HepG2 (cell line): ENCODE measurements around the gene GLUL. TPM values are rescaled to one million over a fixed set of nuclear protein-coding genes. Genes with fewer than 3 reads are reported as not detected.
A peak's percentile ranks its signal among the peaks of the same experiment; 100 is the strongest.

Experiments used
- FOXK1 ChIP-seq: sonication (generic); formaldehyde crosslinking; IDR thresholded peaks from 2 replicates; pipeline ENCODE4 v1.4.0; 2020; ENCODE audit warnings: low read depth, missing genetic modification reagents, borderline replicate concordance
- NFKB2 ChIP-seq: sonication (generic); formaldehyde crosslinking; IDR thresholded peaks from 2 replicates; pipeline ENCODE4 v1.4.0; 2020; ENCODE audit warnings: missing genetic modification reagents, borderline replicate concordance
- RARA ChIP-seq: IDR thresholded peaks from 2 replicates; pipeline ENCODE4 v1.6.1; 2016; ENCODE audit warnings: missing genetic modification reagents, missing compliant biosample characterization
- SAP130 ChIP-seq: IDR thresholded peaks from 2 replicates; pipeline ENCODE4 v1.6.1; 2016; ENCODE audit warnings: low read depth
- STAT6 ChIP-seq: sonication (generic); formaldehyde crosslinking; IDR thresholded peaks from 2 replicates; pipeline ENCODE4 v1.4.0; 2020; ENCODE audit warnings: missing genetic modification reagents, mild to moderate bottlenecking, borderline replicate concordance
- TEAD3 ChIP-seq: optimal IDR thresholded peaks from 2 replicates; pipeline ENCODE3; 2016; ENCODE audit warnings: borderline replicate concordance
- polyA plus RNA-seq, 8 experiments: library from polyadenylated mRNA; depleted of rRNA in 3 of 8; stranded (reverse) in 7 of 8; unstranded in 1 of 8; fragments of >200 nt; fragmentation: Illumina TruSeq in 4 of 8; extraction: Trizol in 4 of 8; gene quantifications; 2 replicates each; pipeline versions ENCODE4 v1.2.1 to v1.2.3, GENCODE V29; 2011 to 2016; ENCODE audit warnings: low read depth in 4 of 8, missing spikeins in 1 of 8, mixed read lengths in 1 of 8; ENCODE audit not compliant: insufficient read depth in 1 of 8
- total RNA-seq, 5 experiments: library from RNA; depleted of rRNA; stranded (reverse); fragments of >200 nt; fragmentation: Illumina TruSeq; extraction: Trizol; gene quantifications; 2 replicates each; pipeline ENCODE4 v1.2.3, GENCODE V29; 2016; ENCODE audit warnings: low read depth in 1 of 5
- TF ChIP-seq, protein P1 (sequence below): sonication (generic); formaldehyde crosslinking; IDR thresholded peaks from 2 replicates; pipeline ENCODE4 v1.4.0; 2020; ENCODE audit warnings: missing genetic modification reagents

The GLUL gene
- total and polyA plus RNA-seq, 2 of the 13 experiments (the other 11 are each of a cell fraction or from before 2014, with no cell fraction given): 423 to 827 TPM

DNA sequence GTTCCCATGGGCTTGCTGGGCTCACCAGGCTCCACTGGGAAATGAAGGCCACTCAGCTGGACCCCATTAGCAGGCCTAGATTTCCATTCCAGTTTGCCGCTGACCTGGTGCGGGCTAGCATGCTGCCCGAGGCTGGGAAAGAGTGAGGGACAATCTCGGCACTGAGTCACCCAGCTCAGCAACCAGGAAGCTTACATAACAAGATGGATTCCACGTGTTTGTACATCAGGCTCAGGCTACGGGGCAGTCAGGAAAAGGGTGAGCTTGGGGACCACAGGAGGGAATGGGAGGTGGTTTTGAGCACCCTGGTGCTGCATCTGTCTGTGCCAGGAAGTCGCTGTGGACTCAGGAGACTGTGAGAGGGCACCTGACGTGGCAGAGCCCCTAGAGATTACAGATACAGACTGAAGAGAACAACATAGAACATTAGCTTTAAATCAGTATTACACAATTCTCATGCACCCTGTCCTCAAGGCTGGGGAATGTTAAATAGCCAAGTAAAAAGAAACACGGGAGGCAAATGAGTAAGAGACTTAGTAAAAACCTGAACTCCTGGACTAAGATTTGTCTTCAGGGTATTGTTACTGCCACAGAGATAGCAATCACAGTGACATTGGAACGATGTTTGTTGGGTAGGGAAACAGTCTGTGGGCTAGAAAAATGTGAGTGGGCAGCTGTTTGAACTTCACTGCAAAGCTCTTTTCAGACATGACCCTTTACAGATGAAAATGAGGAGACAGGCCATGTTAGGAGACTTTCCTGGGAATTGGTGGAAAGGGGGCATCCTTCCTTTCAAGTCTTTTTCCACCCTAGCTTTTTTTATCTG lies 51.1 kb downstream of the GLUL start (continued):
- TF ChIP-seq FOXK1 (CRISPR knock-in tag) (peak; percentile 27; the same call in 1 of the 2 replicates), NFKB2 (peak; percentile 21; the same call in 1 of the 2 replicates), SAP130 (peak; percentile 64), TEAD3 (peak; percentile 54), RARA (CRISPR knock-in tag) (peak; percentile 50; the same call in 1 of the 2 replicates), STAT6 (0 out of 2 replicates have a peak, but pooled peaks have one; percentile 23)
- TF ChIP-seq, protein P1, sequence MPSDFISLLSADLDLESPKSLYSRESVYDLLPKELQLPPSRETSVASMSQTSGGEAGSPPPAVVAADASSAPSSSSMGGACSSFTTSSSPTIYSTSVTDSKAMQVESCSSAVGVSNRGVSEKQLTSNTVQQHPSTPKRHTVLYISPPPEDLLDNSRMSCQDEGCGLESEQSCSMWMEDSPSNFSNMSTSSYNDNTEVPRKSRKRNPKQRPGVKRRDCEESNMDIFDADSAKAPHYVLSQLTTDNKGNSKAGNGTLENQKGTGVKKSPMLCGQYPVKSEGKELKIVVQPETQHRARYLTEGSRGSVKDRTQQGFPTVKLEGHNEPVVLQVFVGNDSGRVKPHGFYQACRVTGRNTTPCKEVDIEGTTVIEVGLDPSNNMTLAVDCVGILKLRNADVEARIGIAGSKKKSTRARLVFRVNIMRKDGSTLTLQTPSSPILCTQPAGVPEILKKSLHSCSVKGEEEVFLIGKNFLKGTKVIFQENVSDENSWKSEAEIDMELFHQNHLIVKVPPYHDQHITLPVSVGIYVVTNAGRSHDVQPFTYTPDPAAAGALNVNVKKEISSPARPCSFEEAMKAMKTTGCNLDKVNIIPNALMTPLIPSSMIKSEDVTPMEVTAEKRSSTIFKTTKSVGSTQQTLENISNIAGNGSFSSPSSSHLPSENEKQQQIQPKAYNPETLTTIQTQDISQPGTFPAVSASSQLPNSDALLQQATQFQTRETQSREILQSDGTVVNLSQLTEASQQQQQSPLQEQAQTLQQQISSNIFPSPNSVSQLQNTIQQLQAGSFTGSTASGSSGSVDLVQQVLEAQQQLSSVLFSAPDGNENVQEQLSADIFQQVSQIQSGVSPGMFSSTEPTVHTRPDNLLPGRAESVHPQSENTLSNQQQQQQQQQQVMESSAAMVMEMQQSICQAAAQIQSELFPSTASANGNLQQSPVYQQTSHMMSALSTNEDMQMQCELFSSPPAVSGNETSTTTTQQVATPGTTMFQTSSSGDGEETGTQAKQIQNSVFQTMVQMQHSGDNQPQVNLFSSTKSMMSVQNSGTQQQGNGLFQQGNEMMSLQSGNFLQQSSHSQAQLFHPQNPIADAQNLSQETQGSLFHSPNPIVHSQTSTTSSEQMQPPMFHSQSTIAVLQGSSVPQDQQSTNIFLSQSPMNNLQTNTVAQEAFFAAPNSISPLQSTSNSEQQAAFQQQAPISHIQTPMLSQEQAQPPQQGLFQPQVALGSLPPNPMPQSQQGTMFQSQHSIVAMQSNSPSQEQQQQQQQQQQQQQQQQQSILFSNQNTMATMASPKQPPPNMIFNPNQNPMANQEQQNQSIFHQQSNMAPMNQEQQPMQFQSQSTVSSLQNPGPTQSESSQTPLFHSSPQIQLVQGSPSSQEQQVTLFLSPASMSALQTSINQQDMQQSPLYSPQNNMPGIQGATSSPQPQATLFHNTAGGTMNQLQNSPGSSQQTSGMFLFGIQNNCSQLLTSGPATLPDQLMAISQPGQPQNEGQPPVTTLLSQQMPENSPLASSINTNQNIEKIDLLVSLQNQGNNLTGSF (CRISPR knock-in tag): 0 out of 2 replicates have a peak, but pooled peaks have one; percentile 47
